GM21825 (cell line): Measurements from ENCODE around the gene ATRX.
"Not testable (repeated sequence)": the region's sequence is repeated elsewhere in the genome, so short reads cannot be mapped to it uniquely, and the experiment has no call there.

Experiments used
- ATAC-seq: cut with Tn5 transposase; IDR thresholded peaks from one replicate; pipeline ENCODE4 v1.9.1; 2021; ENCODE audit warnings: mild to moderate bottlenecking, moderate library complexity; ENCODE audit not compliant: unreplicated experiment

Gene ATRX

DNA sequence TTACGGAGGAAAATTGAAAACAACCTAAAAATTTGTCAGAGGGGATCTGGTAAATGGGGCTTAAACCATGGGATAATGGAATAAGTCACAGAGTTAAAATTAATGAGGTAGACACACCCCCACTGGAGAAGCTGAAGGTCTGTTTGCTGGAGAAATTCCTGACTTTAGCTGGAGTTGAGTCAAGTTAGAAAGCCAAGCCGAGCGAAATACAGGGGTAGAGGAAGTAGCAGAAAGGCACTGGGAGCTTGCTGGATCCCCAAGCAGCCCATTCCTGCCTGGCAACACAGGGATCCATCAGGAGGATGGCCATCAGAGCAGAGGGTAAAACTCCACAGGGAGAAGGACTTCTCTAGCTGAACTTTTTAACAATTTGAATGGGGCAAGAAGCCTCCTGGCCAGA, 163.8 kb downstream of the ATRX start:
- no peak for ATAC-seq

DNA sequence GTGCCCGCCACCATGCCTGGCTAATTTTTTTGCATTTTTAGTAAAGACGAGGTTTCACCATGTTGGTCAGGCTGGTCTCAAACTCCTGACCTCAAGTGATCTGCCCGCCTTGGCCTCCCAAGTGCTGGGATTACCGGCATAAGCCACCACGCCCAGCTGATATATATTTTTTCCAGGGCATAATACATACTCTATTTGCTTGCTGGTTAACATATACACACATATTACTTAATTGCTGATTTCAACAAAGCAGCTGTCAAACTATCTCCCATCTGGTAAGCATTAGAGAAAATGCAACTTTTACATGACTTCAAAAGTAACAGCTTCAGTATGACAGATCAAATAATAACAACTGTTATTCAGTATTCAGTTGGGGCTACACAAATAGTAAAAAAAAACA, 164.6 kb downstream of the ATRX start:
- not testable (repeated sequence) for ATAC-seq

DNA sequence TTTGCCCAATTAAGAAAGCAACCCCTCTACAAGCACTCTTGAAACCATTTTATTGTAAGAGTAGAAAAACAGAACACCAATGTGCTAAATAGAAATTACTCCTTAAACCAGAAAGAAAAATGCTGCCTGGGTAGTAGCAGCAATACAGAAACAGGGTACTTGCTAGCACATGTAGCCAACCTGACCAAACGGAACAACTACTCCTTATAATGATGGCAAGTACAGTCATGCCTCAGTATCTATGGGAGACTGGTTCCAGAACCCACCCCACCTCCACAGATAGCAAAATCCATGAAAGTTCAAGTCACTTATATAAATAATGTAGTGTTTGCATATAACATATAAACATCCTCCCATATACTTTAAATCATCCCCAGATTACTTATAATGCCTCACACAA, 168.8 kb downstream of the ATRX start:
- ATAC-seq = no peak

DNA sequence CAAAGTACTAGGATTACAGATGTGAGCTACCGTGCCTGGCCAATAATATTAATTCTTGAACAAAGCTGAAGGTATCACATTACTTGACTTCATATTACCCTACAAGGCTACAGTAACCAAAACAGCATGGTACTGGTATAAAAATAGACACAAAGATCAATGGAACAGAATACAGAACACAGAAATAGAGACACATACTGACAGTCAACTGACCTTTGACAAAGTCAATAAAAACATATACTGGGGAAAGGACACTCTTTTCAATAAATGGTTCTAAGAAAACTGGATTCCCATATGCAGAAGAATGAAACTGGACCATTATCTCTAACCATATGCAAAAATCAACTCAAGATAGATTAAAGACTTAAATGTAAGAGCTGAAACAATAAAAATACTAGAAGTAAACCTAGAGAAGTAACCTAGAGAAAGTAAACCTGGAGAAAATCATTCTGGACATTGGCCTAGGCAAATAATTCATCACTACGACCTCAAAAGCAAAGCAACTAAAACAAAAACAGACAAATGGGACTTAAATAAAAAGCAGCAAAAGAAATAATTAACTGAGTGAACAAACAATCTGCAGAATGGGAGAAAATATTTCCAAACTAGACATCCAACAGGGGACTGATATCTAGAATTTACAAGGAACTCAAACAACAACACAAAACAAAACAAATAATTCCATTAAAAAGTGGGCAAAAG, 182.2 kb downstream of the ATRX start:
- no peak for ATAC-seq

DNA sequence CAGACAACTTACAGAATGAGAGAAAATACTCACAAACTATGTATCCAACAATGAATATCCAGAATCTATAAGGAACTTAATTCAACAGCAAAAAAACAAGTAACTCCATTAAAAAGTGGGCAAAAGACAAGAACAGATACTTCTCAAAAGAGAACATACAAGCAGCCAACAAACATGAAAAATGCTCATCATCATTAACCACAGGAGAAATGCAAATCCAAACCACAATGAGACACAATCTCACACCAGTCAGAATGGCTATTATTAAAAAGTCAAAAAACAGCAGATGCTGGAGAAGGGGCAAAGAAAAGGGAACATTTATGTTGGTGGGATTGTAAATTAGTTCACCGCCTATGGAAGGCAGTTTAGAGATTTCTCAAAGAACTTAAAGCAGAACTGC, 188.5 kb downstream of the ATRX start:
- ATAC-seq = no peak

DNA sequence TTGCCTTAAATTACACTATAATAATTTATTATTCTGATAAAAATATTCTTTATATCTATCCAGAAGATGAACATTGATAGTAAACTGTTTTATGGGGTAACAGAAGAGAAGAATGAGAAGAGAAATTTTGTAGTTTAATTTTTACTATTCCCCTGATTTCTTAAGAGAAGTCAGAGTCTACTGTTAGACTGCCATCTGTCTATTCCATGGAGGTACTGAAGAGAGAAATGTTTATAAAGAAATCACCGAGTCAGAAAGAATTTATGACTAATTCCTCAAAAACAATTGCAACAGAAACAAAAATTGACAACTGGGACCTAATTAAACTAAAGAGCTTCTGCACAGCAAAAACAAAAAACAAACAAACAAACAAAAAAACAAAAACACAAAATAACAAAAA, 188.9 kb downstream of the ATRX start:
- ATAC-seq = no peak

DNA sequence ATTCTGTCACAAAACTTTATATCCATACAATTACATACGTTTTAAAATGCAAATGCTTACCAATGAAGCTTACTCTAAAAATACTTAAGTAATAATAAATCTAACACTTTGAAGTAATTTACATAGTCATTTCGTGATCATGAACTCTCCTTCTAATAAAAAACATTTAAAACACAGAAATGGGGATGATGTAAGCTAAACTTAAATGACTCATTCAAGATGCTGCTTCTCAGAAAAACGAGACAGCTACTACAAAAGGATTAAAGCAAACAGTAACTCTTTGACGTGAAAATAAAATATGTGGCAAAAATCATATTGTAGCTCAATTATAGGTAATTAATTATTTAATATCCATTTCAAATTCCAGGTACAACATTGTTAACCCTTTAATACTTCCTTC, 190.2 kb downstream of the ATRX start:
- no peak for ATAC-seq

DNA sequence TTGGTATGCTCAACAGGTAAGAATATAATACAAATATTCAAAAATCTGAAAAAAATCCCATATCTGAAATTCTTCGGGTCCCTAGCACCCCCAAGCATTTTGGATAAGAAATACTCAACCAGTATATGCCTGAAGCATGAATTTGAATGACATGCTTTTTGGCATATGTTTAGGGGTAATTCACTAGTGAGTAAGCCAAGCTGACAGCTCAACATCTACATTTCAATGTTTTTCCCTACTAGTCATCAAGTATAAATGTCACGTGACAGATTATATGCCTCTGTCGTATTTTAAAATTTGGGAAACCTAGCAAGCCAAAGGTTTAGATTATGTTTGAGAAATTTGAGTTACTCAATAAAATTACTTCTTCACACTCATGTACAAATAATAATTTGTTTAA, 213.7 kb downstream of the ATRX start:
- no peak for ATAC-seq

DNA sequence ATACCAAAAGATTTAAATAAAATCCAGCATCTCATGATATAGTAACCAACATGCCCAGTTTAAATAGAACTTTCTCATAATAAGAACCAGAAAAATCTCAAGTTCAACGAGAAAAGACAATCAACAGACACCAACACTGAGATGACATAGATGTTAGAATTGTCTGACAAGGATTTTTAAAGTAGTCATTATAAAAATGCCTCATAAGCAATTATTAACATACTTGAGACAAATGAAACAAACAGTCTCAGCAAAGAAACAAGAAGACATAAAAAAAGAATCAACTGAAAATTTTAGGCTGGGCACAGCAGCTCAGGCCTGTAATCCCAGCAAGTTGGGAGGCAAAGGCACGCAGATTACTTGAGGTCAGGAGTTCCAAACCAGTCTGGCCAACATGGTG, 220.7 kb downstream of the ATRX start:
- no peak for ATAC-seq

DNA sequence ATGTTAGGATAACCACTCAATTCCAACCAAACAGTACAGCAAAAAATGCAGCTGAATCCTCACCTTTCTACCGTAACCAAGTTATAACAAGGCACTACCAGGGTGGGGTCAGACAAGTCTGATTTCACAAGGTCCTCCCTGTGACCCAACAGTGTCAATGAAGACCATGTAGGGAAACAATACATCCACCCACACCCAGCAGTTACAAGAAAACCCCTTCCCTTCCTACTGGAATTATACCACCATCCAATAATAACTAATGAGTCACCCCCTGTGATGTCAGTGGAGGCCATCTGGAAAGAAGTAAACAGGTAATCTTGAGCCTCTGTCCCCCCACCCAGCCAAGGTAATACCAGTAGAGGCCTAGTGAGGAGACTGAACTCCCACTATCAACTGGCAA, 221.2 kb downstream of the ATRX start:
- no peak for ATAC-seq

DNA sequence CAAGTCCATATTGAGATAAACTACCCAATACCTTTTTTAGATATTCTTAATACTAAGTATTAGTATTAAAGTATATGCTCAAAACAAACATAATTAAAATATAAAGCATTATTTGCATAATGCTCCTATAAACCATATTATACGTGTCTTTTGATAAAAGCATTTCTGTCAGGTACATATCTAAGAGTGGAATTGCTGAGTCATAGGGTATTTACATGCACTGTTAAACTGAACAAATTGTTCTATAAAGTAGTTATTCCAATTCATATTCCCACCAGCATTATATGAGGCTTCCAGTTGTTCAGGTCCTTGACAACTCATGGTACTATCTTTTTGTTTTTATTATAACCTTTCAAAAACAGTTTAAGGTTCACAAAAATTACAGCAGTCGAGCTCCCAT, 224.6 kb downstream of the ATRX start:
- no peak for ATAC-seq

DNA sequence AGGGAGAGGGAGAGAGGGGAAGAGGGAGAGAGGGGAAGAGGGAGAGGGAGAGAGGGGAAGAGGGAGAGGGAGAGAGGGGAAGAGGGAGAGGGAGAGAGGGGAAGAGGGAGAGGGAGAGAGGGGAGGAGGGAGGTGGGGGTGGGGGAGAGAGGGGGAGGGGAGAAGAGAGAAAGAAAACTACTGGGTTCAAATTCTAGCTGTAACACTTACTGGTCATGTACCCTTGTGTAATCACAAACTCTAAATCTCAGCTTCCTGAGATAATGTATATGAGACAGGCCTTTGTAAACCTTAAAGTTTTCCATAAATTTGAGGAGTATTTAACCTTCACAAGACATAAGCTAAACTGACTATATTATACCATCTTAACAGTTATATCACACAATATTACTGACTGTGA, 229.7 kb downstream of the ATRX start:
- ATAC-seq = no peak

DNA sequence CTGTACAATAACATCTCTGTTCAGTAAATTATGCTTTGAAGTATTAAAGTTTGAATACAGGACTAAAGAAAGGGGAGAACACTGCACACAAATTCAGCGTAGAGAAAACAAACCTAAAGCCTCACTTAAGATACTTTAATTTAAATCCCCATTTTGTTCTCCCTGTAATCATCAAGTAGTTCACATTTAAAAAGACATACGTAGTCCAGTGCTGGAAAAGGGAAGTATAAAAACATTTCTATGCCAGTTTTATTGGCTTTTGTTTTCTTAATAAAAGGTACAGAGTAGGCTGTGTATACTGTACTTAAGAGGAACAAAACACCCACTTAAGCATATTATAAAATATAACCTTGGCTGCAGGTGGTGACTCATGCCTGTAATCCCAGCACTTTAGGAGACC, 237.3 kb downstream of the ATRX start:
- no peak for ATAC-seq

DNA sequence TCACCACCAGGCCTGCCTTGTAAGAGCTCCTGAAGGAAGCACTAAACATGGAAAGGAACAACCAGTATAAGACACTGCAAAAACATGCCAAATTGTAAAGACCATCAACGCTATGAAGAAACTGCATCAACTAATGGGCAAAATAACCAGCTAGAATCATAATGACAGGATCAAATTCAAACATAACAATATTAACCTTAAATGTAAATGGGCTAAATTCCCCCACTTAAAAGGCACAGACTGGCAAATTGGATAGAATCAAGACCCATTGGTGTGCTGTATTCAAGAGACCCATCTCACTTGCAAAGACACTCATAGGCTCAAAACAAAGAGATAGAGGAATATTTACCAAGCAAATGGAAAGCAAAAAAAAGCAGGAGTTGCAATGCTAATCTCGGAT, 246.2 kb downstream of the ATRX start:
- not testable (repeated sequence) for ATAC-seq

DNA sequence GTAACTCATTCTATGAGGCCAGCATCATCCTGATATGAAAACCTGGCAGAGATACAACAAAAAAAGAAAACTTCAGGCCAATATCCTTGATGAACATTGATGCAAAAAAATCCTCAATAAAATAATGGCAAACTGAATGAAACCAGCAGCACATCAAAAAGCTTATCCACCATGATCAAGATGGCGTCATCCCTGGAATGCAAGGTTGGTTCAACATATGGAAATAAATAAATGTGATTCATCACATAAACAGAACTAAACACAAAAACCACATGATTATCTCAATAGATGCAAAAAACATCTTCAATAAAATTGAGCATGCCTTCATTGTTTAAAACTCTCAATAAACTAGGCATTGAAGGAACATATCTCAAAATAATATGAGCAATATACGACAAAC, 254.8 kb downstream of the ATRX start:
- ATAC-seq = not testable (repeated sequence)

DNA sequence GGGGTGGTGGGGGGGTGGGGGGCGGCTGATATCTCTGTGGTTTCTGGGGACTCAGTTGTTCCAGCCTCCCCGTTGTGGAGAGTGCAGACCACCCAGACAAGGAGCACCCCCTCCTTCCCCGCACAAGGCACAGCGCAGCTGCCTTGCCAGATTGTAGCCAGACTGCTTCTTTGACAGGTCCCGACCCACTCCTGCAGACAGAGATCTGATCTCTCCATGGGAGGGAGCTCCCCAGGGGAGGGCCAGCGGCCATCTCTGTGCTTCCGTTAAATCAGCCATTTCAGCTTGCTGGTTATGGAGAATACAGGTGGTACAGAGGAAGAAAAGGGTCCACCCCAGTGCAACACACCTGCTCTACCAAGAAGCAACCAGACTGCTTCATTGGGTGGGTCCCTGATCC, 258.0 kb downstream of the ATRX start:
- ATAC-seq = no peak

DNA sequence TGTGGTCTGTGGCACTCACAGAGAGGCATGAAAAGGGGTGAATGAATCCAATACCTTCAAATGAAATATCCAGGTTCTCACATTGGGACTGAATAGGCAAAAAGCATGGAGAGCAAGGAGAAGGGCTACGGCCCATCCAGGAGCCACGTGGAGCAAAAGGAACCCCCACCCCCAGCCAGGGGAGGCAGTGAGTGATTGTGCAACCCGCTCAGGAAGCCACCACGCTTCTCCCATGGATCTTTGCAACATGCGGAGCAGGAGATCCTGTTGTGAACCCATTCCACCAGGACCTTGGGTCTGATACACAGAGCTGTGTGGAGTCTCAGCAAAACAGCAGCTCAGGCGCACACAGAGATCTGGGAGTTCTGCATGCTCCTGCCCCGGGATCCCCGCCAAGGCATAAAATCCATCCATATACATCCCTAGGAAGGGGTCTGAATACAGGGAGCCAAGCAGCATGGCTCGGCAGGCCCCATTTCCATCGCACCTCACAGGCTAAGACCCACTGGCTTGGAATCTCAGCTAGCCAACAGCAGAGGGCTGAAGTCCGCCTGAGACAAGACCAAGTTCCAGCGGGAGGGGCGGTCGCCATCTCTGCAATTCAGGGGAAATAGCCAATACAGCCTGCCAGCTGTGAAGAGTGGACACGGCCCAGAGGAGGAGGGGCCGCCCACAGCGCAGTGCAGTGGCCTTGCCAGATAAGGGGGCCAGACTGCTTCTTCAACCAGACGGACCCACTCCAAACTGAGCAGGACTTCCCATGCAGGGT, 258.6 kb downstream of the ATRX start:
- no peak for ATAC-seq

DNA sequence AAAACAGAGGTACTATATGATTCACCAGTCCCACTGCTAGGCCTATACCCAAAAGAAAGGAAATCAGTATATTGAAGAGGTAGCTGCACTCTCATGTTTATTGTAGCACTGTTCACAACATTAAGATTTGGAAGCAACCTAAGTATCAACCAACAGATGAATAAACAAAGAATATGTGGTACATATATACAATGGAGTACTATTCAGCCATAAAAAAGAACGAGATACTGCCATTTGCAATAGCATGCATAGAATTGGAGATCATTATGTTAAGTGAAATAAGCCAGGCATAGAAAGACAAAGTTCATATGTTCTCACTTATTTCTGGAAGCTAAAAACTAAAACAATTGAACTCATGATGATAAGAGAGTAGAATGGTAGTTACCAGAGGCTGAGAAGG, 266.3 kb downstream of the ATRX start:
- no peak for ATAC-seq

DNA sequence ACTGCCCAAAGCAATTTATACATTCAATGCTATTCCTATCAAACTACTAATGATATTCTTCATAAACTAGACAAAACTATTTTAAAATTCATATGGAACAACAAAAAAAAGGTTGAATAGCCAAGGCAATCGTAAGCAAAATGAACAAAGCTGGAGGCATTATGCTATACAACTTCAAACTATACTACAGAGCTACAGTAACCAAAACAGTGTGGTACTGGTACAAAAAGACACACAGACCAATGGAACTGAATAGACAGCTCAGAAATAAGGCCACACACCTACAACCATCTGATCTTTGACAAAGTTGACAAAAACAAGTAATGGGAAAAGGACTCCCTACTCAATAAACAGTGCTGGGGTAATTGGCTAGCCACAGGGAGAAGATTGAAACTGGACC, 271.8 kb downstream of the ATRX start:
- no peak for ATAC-seq

DNA sequence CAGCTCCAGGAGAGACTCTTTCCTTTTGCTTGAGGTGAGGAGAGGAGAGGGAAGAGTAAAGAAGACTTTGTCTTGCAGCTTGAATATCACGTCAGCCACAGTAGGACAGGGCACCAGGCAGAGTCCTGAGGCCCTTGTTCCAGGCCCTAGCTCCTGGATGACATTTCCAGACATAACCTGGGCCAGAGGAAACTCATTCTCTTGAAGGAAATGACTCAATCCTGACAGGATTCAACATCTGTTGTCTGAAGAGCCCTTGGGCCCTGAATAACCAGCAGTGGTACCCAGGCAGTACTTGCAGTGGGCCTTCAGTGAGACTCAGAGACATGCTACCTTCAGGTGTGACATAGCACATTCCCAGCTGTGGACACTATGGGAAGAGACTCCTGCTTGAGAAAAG, 276.0 kb downstream of the ATRX start:
- no peak for ATAC-seq

DNA sequence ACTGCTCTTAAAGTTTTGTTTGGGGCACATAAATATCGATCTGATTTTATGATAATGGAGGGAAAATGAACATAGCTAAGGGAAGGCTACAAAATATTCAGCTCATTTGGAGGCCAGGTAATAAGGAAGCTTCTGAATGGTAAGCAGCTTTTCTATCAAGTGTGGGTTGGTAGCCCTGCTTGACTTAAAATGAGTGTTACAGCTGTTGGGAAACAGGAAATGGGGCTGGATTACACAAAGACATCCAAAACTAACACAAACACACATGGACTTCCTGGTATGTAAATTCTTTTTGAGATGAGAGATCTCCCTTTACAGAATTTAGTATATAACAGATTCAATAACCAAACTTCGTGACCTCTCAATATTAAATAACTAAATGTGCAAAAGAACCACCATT, 280.8 kb downstream of the ATRX start:
- ATAC-seq = no peak

DNA sequence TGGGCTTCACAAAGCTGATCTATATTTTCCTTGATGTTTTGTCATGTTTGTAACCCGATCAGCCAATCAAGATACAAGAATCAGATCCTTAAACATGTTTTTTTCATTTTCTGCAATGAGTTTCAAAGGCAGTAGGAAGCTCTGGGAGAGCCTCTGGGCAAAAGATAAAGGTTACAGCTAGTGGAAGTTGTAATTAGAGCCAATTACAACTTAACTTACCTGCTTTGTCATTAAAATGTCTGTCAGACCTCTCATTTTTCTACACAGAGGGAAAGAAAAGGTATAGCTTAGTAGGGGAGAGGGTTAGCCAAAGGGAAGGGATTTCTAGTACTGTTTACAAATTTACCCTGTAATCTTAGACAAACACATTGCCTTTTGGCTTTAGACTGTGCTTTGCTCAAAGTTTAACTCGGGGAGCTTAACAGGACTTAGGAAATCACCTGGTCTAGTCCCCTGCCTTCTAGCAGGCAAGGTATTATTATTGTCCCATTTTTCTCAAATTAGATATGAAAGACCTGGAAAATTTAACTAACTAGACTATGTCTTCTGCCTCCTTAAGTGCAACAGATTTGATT, 283.0 kb downstream of the ATRX start:
- ATAC-seq = no peak
